ENCODE measurements around the gene RNF17. TPM values are rescaled to one million over a fixed set of nuclear protein-coding genes. Genes with fewer than 3 reads are reported as not detected.

The RNF17 gene
- total RNA-seq, 1 experiment from 2014 or later: 0.14 TPM

GRCh38 chr13:24891476-24892108, 127.6 kb downstream of the RNF17 start:
- no peak for DNase-seq
- no TSS peak for BruUV-seq (replicated peaks)
- Mint-ChIP-seq H3K27me3 (ENCODE audit: insufficient read depth, unreplicated experiment) (no peaks in the 10 kb centered on the region), H3K4me1 (ENCODE audit: low read depth, unreplicated experiment) (peaks cover 9% of the 10 kb centered on the region), H3K4me3 (ENCODE audit: unreplicated experiment) (no peak overlapping the region), H3K36me3 (ENCODE audit: insufficient read depth, unreplicated experiment) (peaks cover 51% of the 10 kb centered on the region), H3K27ac (ENCODE audit: unreplicated experiment) (peak overlapping the region; percentile 22), H3K9me3 (ENCODE audit: unreplicated experiment) (no peaks in the 10 kb centered on the region)
- Histone ChIP-seq H3K4me3 (ENCODE audit: low read depth, low read length) (no peak overlapping the region), H3K4me1 (no peaks in the 10 kb centered on the region), H3K36me3 (ENCODE audit: control insufficient read depth, insufficient read depth, low read length) (peaks cover 1% of the 10 kb centered on the region; the same call in 1 of the 2 replicates), H3K27me3 (replicated peaks; ENCODE audit: control insufficient read depth, insufficient read depth, low read length) (no peaks in the 10 kb centered on the region), H3K9me3 (no peaks in the 10 kb centered on the region)
- ChIA-PET POLR2A (no interaction called here), CTCF (interaction anchor here (0.6 kb wide), 1 partner anchor 1789 kb away, joined by 3 read pairs; no protein-coding TSS in a partner anchor)
- intact Hi-C loops (cut with micrococcal nuclease; ENCODE audit: unreplicated experiment): no loop called here
- no peak for TF ChIP-seq CTCF (IDR thresholded peaks at IDR 0.05; ENCODE audit: insufficient read depth in 1 of 2, low read depth in 1 of 2, low read length in 1 of 2, severe bottlenecking in 1 of 2, unreplicated experiment in 1 of 2)

GRCh38 chr13:24892829-24893228, 128.9 kb downstream of the RNF17 start:
- H3K36me3 ChIP-seq (ENCODE audit: control insufficient read depth, insufficient read depth, low read length): peaks cover 1% of the 10 kb centered on the region; the same call in 1 of the 2 replicates
- H3K4me3 ChIP-seq (ENCODE audit: low read depth, low read length): no peak overlapping the region
- Mint-ChIP-seq H3K4me1 (ENCODE audit: low read depth, unreplicated experiment) (peaks cover 9% of the 10 kb centered on the region), H3K9me3 (ENCODE audit: unreplicated experiment) (no peaks in the 10 kb centered on the region), H3K36me3 (ENCODE audit: insufficient read depth, unreplicated experiment) (peaks cover 47% of the 10 kb centered on the region), H3K4me3 (ENCODE audit: unreplicated experiment) (no peak overlapping the region), H3K27me3 (ENCODE audit: insufficient read depth, unreplicated experiment) (no peaks in the 10 kb centered on the region), H3K27ac (ENCODE audit: unreplicated experiment) (no peak overlapping the region)
- ChIA-PET POLR2A (no interaction called here), CTCF (no interaction called here)
- no peak for DNase-seq
- BruUV-seq (replicated peaks): no TSS peak
- no peaks in the 10 kb centered on the region for H3K4me1 ChIP-seq
- TF ChIP-seq CTCF (IDR thresholded peaks at IDR 0.05; ENCODE audit: insufficient read depth in 1 of 2, low read depth in 1 of 2, low read length in 1 of 2, severe bottlenecking in 1 of 2, unreplicated experiment in 1 of 2): no peak
- no peaks in the 10 kb centered on the region for H3K27me3 ChIP-seq (replicated peaks; ENCODE audit: control insufficient read depth, insufficient read depth, low read length)
- intact Hi-C loops (cut with micrococcal nuclease; ENCODE audit: unreplicated experiment): no loop called here
- no peaks in the 10 kb centered on the region for H3K9me3 ChIP-seq

- H3K4me1 ChIP-seq: no peaks in the 10 kb centered on the region
- H3K36me3 Mint-ChIP-seq (ENCODE audit: insufficient read depth, unreplicated experiment): peaks cover 47% of the 10 kb centered on the region
- no peaks in the 10 kb centered on the region for H3K27me3 Mint-ChIP-seq (ENCODE audit: insufficient read depth, unreplicated experiment)
- peaks cover 1% of the 10 kb centered on the region; the same call in 1 of the 2 replicates for H3K36me3 ChIP-seq (ENCODE audit: control insufficient read depth, insufficient read depth, low read length)
- no peak for TF ChIP-seq CTCF (IDR thresholded peaks at IDR 0.05; ENCODE audit: insufficient read depth in 1 of 2, low read depth in 1 of 2, low read length in 1 of 2, severe bottlenecking in 1 of 2, unreplicated experiment in 1 of 2)
- no peak for DNase-seq
- H3K4me3 ChIP-seq (ENCODE audit: low read depth, low read length): no peak overlapping the region
- peaks cover 9% of the 10 kb centered on the region for H3K4me1 Mint-ChIP-seq (ENCODE audit: low read depth, unreplicated experiment)
- POLR2A ChIA-PET: no interaction called here
- BruUV-seq (replicated peaks): no TSS peak
- CTCF ChIA-PET: no interaction called here
- no peak overlapping the region for H3K4me3 Mint-ChIP-seq (ENCODE audit: unreplicated experiment)
- intact Hi-C loops (cut with micrococcal nuclease; ENCODE audit: unreplicated experiment): no loop called here
- peak overlapping the region; percentile 9 for H3K27ac Mint-ChIP-seq (ENCODE audit: unreplicated experiment)
- no peaks in the 10 kb centered on the region for H3K9me3 Mint-ChIP-seq (ENCODE audit: unreplicated experiment)
- H3K27me3 ChIP-seq (replicated peaks; ENCODE audit: control insufficient read depth, insufficient read depth, low read length): no peaks in the 10 kb centered on the region
- no peaks in the 10 kb centered on the region for H3K9me3 ChIP-seq
Observed at GRCh38 chr13:24893863-24894262, 129.9 kb downstream of the RNF17 start.

All from Caco-2 (cell line).